ENCODE measurements around the gene HSPBP1. TPM values are rescaled to one million over a fixed set of nuclear protein-coding genes. Genes with fewer than 3 reads are reported as not detected.

HSPBP1 gene
- total RNA-seq, 1 donor from 2014 or later, result 10.4 TPM

DNA sequence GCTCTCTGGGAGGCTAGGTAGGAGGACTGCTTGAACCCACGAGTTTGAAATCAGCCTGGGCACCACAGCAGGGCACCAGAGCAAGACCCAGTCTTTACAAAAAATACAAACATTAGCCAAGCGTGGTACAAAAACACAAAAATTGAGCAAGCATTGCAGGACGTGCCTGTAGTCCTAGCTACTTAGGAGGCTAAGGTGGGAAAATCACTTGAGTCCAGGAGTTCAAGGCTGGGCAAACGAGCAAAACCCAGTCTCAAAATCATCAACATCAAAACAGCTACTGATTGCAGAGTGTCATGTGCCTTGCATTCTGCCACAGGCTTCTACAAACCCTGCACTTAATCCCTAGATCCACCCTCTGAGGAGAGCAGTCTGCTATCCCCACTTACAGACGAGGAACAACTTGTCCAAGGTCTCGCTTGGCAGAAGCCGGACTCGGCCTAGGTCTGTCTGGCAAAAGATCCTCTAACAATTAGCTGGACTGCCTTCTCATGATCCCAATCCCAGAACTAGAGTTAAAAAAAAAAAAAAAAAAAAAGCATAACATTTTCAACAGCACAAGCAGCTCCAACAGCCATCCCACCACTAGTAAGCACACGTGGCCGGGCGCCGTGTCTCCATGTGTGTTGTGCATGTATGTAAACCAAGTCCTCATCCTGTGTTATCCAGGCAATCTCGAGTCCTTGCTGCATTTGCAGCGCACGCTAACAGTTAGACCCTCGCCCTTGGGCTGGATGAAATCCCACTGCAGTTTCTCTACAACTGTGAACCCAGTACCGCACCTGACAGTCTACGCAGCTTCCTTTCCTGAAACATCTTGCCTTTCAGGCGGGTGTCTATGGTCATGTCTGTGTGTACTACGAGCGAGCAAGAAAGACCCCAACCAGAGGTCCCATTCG lies 23.1 kb downstream of the HSPBP1 start:
- peaks cover 0 to 4% (median 4%) of the 10 kb centered on the region in 3 donors for H3K36me3 ChIP-seq (ENCODE audit: control insufficient read depth in 3 of 3, insufficient read depth in 3 of 3, low read length in 3 of 3)
- peak overlapping the region; percentile 79 to 92 (median 86) for H3K4me3 ChIP-seq (ENCODE audit: low read length in 3 of 3)
- H3K9me3 ChIP-seq (ENCODE audit: control insufficient read depth in 3 of 3, low read length in 3 of 3), result no peaks in the 10 kb centered on the region
- H3K4me1 ChIP-seq (ENCODE audit: control insufficient read depth in 3 of 3, insufficient read depth in 3 of 3, low read length in 3 of 3), result peaks cover 48 to 63% (median 61%) of the 10 kb centered on the region in 3 donors
- H3K27ac ChIP-seq (ENCODE audit: low read depth, low read length), result peak overlapping the region; percentile 54
- H3K9ac ChIP-seq (ENCODE audit: low read depth in 1 of 3, low read length in 3 of 3), result peak overlapping the region; percentile 83 to 94 (median 84)
- H3K27me3 ChIP-seq (ENCODE audit: control insufficient read depth in 3 of 3, insufficient read depth in 3 of 3, low read length in 3 of 3), result no peaks in the 10 kb centered on the region

GRCh38 chr19:55255618-55256423 lies 24.1 kb downstream of the HSPBP1 start:
- peaks cover 53 to 73% (median 66%) of the 10 kb centered on the region in 3 donors for H3K4me1 ChIP-seq (ENCODE audit: control insufficient read depth in 3 of 3, insufficient read depth in 3 of 3, low read length in 3 of 3)
- peak overlapping the region; percentile 17 to 94 (median 45) for H3K9ac ChIP-seq (ENCODE audit: low read depth in 1 of 3, low read length in 3 of 3)
- peak overlapping the region; percentile 27 to 79 (median 40) for H3K4me3 ChIP-seq (ENCODE audit: low read length in 3 of 3)

DNA sequence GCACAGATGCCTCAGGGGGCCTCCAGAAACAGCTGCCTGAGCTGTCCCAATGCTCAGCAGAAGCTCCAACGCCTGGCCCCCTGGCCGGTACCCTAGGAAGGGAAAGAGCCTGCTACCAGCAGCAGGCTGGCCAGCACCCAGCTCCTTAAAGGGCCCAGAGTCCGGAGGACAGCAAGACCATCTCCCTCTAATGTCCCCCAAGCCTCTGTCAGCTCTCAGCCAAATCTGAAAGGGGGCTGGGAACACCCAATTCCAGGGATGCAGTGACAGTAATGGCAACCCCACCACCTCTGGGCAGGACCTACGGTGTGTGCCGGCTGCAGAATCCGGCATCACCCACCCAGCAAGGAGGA lies 25.3 kb downstream of the HSPBP1 start:
- H3K4me3 ChIP-seq (ENCODE audit: low read length in 3 of 3), result peak overlapping the region; percentile 24 to 54 (median 41)

More at GRCh38 chr19:55255618-55256423, 24.1 kb downstream of the HSPBP1 start:
- Histone ChIP-seq H3K9me3 (ENCODE audit: control insufficient read depth in 3 of 3, low read length in 3 of 3) (no peaks in the 10 kb centered on the region), H3K27me3 (ENCODE audit: control insufficient read depth in 3 of 3, insufficient read depth in 3 of 3, low read length in 3 of 3) (no peaks in the 10 kb centered on the region), H3K36me3 (ENCODE audit: control insufficient read depth in 3 of 3, insufficient read depth in 3 of 3, low read length in 3 of 3) (peaks cover 0 to 5% (median 4%) of the 10 kb centered on the region in 3 donors), H3K27ac (ENCODE audit: low read depth, low read length) (peak overlapping the region; percentile 60)

DNA sequence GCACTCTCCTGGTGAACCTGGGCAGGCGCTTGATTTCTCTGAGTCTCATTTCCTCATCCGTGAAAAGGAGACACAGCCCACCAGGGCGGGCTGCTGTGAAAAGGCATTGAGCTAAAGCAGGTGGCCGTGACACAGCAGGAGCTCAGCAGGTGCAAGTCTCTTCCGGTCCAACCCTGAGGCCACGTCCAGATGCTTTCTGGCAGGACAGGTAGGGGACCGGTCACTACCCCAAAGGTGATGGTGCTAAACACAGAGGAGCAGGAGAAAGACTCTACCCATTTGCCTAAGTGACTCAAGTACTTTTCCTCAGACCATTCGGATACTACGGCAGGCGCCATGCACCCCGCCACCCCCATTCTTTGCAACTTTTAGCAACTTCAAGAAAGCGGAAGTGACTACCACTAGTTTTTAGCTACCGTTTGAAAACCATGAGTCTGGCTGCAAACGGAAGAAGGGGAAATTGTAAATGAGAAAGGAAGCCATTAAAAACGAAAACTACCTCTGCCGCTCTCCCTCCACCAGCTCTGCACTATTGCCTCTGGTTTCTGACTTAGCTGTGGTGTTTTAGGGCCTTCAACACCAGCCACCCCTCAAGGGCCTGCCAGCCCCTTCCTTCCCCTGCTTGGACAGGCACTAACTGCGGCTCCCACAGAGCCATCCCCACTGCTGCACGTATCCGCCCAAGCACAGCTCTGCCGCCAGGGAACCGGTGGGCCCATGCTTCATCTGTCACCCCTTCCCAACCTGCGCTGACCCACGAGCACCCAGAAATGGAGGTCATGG lies 25.9 kb downstream of the HSPBP1 start:
- peaks cover 0 to 5% (median 4%) of the 10 kb centered on the region in 3 donors for H3K36me3 ChIP-seq (ENCODE audit: control insufficient read depth in 3 of 3, insufficient read depth in 3 of 3, low read length in 3 of 3)
- peak overlapping the region; percentile 60 for H3K27ac ChIP-seq (ENCODE audit: low read depth, low read length)
- H3K9me3 ChIP-seq (ENCODE audit: control insufficient read depth in 3 of 3, low read length in 3 of 3), result no peaks in the 10 kb centered on the region
- H3K27me3 ChIP-seq (ENCODE audit: control insufficient read depth in 3 of 3, insufficient read depth in 3 of 3, low read length in 3 of 3), result no peaks in the 10 kb centered on the region
- H3K4me3 ChIP-seq (ENCODE audit: low read length in 3 of 3), result peak overlapping the region in 2 of 3 donors; percentile 41 to 54
- peak overlapping the region; percentile 54 to 94 (median 74) for H3K9ac ChIP-seq (ENCODE audit: low read depth in 1 of 3, low read length in 3 of 3)
- H3K4me1 ChIP-seq (ENCODE audit: control insufficient read depth in 3 of 3, insufficient read depth in 3 of 3, low read length in 3 of 3), result peaks cover 50 to 69% (median 56%) of the 10 kb centered on the region in 3 donors

More for the DNA sequence above, 25.3 kb downstream of the HSPBP1 start:
- H3K9ac ChIP-seq (ENCODE audit: low read depth in 1 of 3, low read length in 3 of 3), result peak overlapping the region; percentile 54 to 94 (median 74)
- H3K9me3 ChIP-seq (ENCODE audit: control insufficient read depth in 3 of 3, low read length in 3 of 3), result no peaks in the 10 kb centered on the region
- peak overlapping the region; percentile 60 for H3K27ac ChIP-seq (ENCODE audit: low read depth, low read length)
- H3K27me3 ChIP-seq (ENCODE audit: control insufficient read depth in 3 of 3, insufficient read depth in 3 of 3, low read length in 3 of 3), result no peaks in the 10 kb centered on the region
- H3K4me1 ChIP-seq (ENCODE audit: control insufficient read depth in 3 of 3, insufficient read depth in 3 of 3, low read length in 3 of 3), result peaks cover 53 to 71% (median 60%) of the 10 kb centered on the region in 3 donors
- H3K36me3 ChIP-seq (ENCODE audit: control insufficient read depth in 3 of 3, insufficient read depth in 3 of 3, low read length in 3 of 3), result peaks cover 0 to 5% (median 4%) of the 10 kb centered on the region in 3 donors

DNA sequence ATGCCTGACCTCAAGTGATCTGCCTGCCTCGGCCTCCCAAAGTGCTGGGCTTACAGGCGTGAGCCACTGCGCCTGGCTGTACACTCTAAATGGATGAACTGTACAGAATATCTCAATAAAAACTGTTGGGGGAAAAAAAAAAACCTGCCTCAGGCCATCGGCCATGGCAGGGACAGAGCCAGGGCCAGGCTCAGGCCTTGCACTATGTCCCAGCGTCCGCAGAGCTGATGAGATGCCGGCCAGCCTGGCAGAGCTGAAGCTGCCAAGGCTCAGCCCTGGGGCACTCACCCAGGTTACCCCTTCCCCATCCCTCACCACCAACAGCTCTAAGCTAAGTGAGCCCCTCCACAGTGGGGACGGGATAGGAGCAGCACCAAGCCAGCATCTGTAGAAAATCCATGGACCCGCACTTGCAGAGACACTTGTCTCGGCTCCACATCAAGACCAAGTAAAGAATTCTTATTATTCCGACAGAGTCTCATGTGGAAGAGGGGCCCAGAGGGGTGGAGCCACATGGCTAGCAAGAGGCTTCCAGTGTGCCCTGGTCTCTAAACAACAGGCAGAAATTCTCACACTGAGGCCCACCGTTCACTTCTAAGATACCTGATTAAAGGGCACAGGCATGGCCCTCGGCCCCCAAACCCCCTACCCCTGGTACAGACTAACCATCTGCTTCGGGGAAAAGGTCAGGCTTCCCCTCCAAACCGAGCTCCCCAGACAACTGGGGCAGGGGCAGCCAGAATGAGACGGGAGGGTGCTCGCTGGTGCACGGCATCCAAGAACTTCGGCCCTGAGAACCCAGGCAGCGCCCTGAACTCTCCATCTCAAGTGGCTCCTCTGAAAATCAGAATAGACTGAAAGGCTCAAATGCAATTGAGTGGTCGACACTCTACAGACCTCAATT lies 26.9 kb downstream of the HSPBP1 start:
- Histone ChIP-seq H3K27me3 (ENCODE audit: control insufficient read depth in 3 of 3, insufficient read depth in 3 of 3, low read length in 3 of 3) (no peaks in the 10 kb centered on the region), H3K36me3 (ENCODE audit: control insufficient read depth in 3 of 3, insufficient read depth in 3 of 3, low read length in 3 of 3) (peaks cover 0 to 5% (median 4%) of the 10 kb centered on the region in 3 donors), H3K27ac (ENCODE audit: low read depth, low read length) (no peak overlapping the region), H3K4me1 (ENCODE audit: control insufficient read depth in 3 of 3, insufficient read depth in 3 of 3, low read length in 3 of 3) (peaks cover 55 to 75% (median 58%) of the 10 kb centered on the region in 3 donors), H3K9ac (ENCODE audit: low read depth in 1 of 3, low read length in 3 of 3) (no peak overlapping the region), H3K9me3 (ENCODE audit: control insufficient read depth in 3 of 3, low read length in 3 of 3) (no peaks in the 10 kb centered on the region), H3K4me3 (ENCODE audit: low read length in 3 of 3) (no peak overlapping the region)

DNA sequence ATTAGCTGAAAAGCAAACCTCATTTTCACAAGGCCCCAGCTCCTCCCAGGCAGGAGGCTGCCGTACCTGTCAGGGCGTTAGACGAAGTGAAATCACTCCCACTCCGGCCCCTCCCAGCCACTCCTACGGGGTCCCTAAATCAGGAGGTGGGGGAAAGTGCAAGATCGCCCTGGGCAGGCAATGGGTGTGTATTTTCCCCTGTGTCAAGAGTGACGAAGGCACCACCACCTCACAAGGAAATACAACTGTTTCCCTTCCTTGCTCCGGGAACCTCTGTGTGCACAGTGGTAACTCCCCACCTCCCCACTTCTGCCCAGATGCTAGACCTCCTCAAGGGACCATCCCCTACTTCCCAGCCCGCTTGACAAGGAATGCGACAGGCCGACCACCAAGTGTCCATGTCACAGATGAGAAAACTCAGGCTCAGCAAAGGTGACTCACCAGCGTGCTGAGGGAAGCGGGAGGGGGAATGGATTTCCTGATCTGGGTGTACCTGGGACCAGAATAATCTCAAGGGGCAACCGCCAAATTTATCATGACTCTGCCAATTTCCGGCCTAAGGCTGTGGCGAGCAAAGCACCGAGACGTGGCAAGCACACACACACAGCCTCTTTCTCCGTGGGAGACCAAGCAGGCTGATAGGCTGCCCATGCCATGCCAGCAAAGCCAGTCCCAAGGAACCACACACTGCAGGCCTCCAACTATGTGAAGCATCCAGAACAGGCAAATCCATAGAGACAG lies 28.4 kb downstream of the HSPBP1 start:
- Histone ChIP-seq H3K27me3 (ENCODE audit: control insufficient read depth in 3 of 3, insufficient read depth in 3 of 3, low read length in 3 of 3) (no peaks in the 10 kb centered on the region), H3K4me1 (ENCODE audit: control insufficient read depth in 3 of 3, insufficient read depth in 3 of 3, low read length in 3 of 3) (peaks cover 41 to 65% (median 43%) of the 10 kb centered on the region in 3 donors), H3K4me3 (ENCODE audit: low read length in 3 of 3) (no peak overlapping the region), H3K9me3 (ENCODE audit: control insufficient read depth in 3 of 3, low read length in 3 of 3) (no peaks in the 10 kb centered on the region), H3K27ac (ENCODE audit: low read depth, low read length) (no peak overlapping the region), H3K9ac (ENCODE audit: low read depth in 1 of 3, low read length in 3 of 3) (no peak overlapping the region), H3K36me3 (ENCODE audit: control insufficient read depth in 3 of 3, insufficient read depth in 3 of 3, low read length in 3 of 3) (peaks cover 0 to 9% (median 8%) of the 10 kb centered on the region in 3 donors)

- H3K27me3 ChIP-seq (ENCODE audit: control insufficient read depth in 3 of 3, insufficient read depth in 3 of 3, low read length in 3 of 3), result no peaks in the 10 kb centered on the region
- H3K4me3 ChIP-seq (ENCODE audit: low read length in 3 of 3), result no peak overlapping the region
- H3K9ac ChIP-seq (ENCODE audit: low read depth in 1 of 3, low read length in 3 of 3), result no peak overlapping the region
- peaks cover 30 to 54% (median 33%) of the 10 kb centered on the region in 3 donors for H3K4me1 ChIP-seq (ENCODE audit: control insufficient read depth in 3 of 3, insufficient read depth in 3 of 3, low read length in 3 of 3)
- peaks cover under 1 to 17% (median 13%) of the 10 kb centered on the region in 3 donors for H3K36me3 ChIP-seq (ENCODE audit: control insufficient read depth in 3 of 3, insufficient read depth in 3 of 3, low read length in 3 of 3)
- no peak overlapping the region for H3K27ac ChIP-seq (ENCODE audit: low read depth, low read length)
- H3K9me3 ChIP-seq (ENCODE audit: control insufficient read depth in 3 of 3, low read length in 3 of 3), result no peaks in the 10 kb centered on the region
These were observed 29.5 kb downstream of the HSPBP1 start for GRCh38 chr19:55250262-55251036.

- Histone ChIP-seq H3K9ac (ENCODE audit: low read depth in 1 of 3, low read length in 3 of 3) (no peak overlapping the region), H3K27me3 (ENCODE audit: control insufficient read depth in 3 of 3, insufficient read depth in 3 of 3, low read length in 3 of 3) (no peaks in the 10 kb centered on the region), H3K4me3 (ENCODE audit: low read length in 3 of 3) (peak overlapping the region in 1 of 3 donors; percentile 13), H3K27ac (ENCODE audit: low read depth, low read length) (no peak overlapping the region), H3K36me3 (ENCODE audit: control insufficient read depth in 3 of 3, insufficient read depth in 3 of 3, low read length in 3 of 3) (peaks cover 7 to 23% (median 18%) of the 10 kb centered on the region in 3 donors), H3K4me1 (ENCODE audit: control insufficient read depth in 3 of 3, insufficient read depth in 3 of 3, low read length in 3 of 3) (peaks cover 26 to 48% (median 27%) of the 10 kb centered on the region in 3 donors), H3K9me3 (ENCODE audit: control insufficient read depth in 3 of 3, low read length in 3 of 3) (no peaks in the 10 kb centered on the region)
These were observed 30.1 kb downstream of the HSPBP1 start for GRCh38 chr19:55249841-55250240.

Data from skeletal muscle tissue (tissue), 4 donors.